ENCODE measurements around the gene KCNAB1. TPM values are rescaled to one million over a fixed set of nuclear protein-coding genes. Genes with fewer than 3 reads are reported as not detected.
"Not testable (repeated sequence)": the region's sequence is repeated elsewhere in the genome, so short reads cannot be mapped to it uniquely, and the experiment has no call there.

Gene KCNAB1
- polyA plus RNA-seq, 1 donor (not counting 4 experiments of a cell fraction or from before 2014, with no cell fraction given) = 0.03 TPM

- Histone ChIP-seq H3K9me3 (ENCODE audit: control insufficient read depth, low read depth, low read length) (no peaks in the 10 kb centered on the region), H3K4me3 (ENCODE audit: control insufficient read depth in 2 of 3, extremely low read depth in 1 of 3, insufficient read depth in 2 of 3, low read depth in 1 of 3, low read length in 3 of 3) (no peak overlapping the region), H3K79me2 (ENCODE audit: control insufficient read depth, insufficient read depth, low read length) (no peaks in the 10 kb centered on the region), H3K4me2 (ENCODE audit: control insufficient read depth, extremely low read depth, insufficient read depth, low read depth, low read length) (no peak overlapping the region), H3K9ac (ENCODE audit: control insufficient read depth, extremely low read depth, insufficient read depth, low read length) (no peak overlapping the region), H4K20me1 (ENCODE audit: control insufficient read depth, extremely low read depth, insufficient read depth, low read length) (no peaks in the 10 kb centered on the region), H3K36me3 (ENCODE audit: control insufficient read depth in 2 of 2, extremely low read depth in 1 of 2, insufficient read depth in 2 of 2, low read length in 2 of 2) (no peaks in the 10 kb centered on the region), H3K27ac (ENCODE audit: control insufficient read depth, insufficient read depth, low read length) (no peak overlapping the region), H3K9me1 (ENCODE audit: control insufficient read depth, extremely low read depth, insufficient read depth, low read length) (no peaks in the 10 kb centered on the region), H3K27me3 (ENCODE audit: control insufficient read depth, extremely low read depth, insufficient read depth, low read length) (no peaks in the 10 kb centered on the region), H3K4me1 (ENCODE audit: control insufficient read depth, extremely low read depth, insufficient read depth, low read length) (peaks cover 4% of the 10 kb centered on the region), H2AFZ (ENCODE audit: control insufficient read depth, low read length) (no peak overlapping the region)
- dilution Hi-C loops (cut with MboI; ENCODE audit: extremely low pct_ligation_motif_present, low sequenced_read_pairs) = no loop called here
- FAIRE-seq = no peak
- no peak for DNase-seq (ENCODE audit: low read depth, low spot score)
- TF ChIP-seq CTCF (optimal IDR thresholded peaks at IDR 0.05 in 1 of 3, IDR thresholded peaks at IDR 0.05 in 1 of 3, conservative IDR thresholded peaks at IDR 0.05 in 1 of 3; ENCODE audit: extremely low read depth in 1 of 3, insufficient read depth in 2 of 3, low read length in 3 of 3) (no peak), EZH2 (IDR thresholded peaks at IDR 0.05; ENCODE audit: low read length) (no peak)
These were observed 69.5 kb downstream of the KCNAB1 start for GRCh38 chr3:156189927-156190326.

GRCh38 chr3:156194945-156195344, 74.6 kb downstream of the KCNAB1 start:
- H3K36me3 ChIP-seq (ENCODE audit: control insufficient read depth in 2 of 2, extremely low read depth in 1 of 2, insufficient read depth in 2 of 2, low read length in 2 of 2); H3K9me1 ChIP-seq (ENCODE audit: control insufficient read depth, extremely low read depth, insufficient read depth, low read length); FAIRE-seq; H3K4me1 ChIP-seq (ENCODE audit: control insufficient read depth, extremely low read depth, insufficient read depth, low read length); H2AFZ ChIP-seq (ENCODE audit: control insufficient read depth, low read length); H4K20me1 ChIP-seq (ENCODE audit: control insufficient read depth, extremely low read depth, insufficient read depth, low read length); H3K9me3 ChIP-seq (ENCODE audit: control insufficient read depth, low read depth, low read length); H3K9ac ChIP-seq (ENCODE audit: control insufficient read depth, extremely low read depth, insufficient read depth, low read length); H3K4me2 ChIP-seq (ENCODE audit: control insufficient read depth, extremely low read depth, insufficient read depth, low read depth, low read length); H3K27ac ChIP-seq (ENCODE audit: control insufficient read depth, insufficient read depth, low read length); H3K4me3 ChIP-seq (ENCODE audit: control insufficient read depth in 2 of 3, extremely low read depth in 1 of 3, insufficient read depth in 2 of 3, low read depth in 1 of 3, low read length in 3 of 3); dilution Hi-C loops (cut with MboI; ENCODE audit: extremely low pct_ligation_motif_present, low sequenced_read_pairs); H3K27me3 ChIP-seq (ENCODE audit: control insufficient read depth, extremely low read depth, insufficient read depth, low read length); DNase-seq (ENCODE audit: low read depth, low spot score); H3K79me2 ChIP-seq (ENCODE audit: control insufficient read depth, insufficient read depth, low read length): not testable (repeated sequence)

- dilution Hi-C loops (cut with MboI; ENCODE audit: extremely low pct_ligation_motif_present, low sequenced_read_pairs); H3K79me2 ChIP-seq (ENCODE audit: control insufficient read depth, insufficient read depth, low read length); H3K4me3 ChIP-seq (ENCODE audit: control insufficient read depth in 2 of 3, extremely low read depth in 1 of 3, insufficient read depth in 2 of 3, low read depth in 1 of 3, low read length in 3 of 3); H3K4me1 ChIP-seq (ENCODE audit: control insufficient read depth, extremely low read depth, insufficient read depth, low read length); H3K9ac ChIP-seq (ENCODE audit: control insufficient read depth, extremely low read depth, insufficient read depth, low read length); H2AFZ ChIP-seq (ENCODE audit: control insufficient read depth, low read length); H3K4me2 ChIP-seq (ENCODE audit: control insufficient read depth, extremely low read depth, insufficient read depth, low read depth, low read length); H3K27ac ChIP-seq (ENCODE audit: control insufficient read depth, insufficient read depth, low read length); H3K36me3 ChIP-seq (ENCODE audit: control insufficient read depth in 2 of 2, extremely low read depth in 1 of 2, insufficient read depth in 2 of 2, low read length in 2 of 2); H3K9me3 ChIP-seq (ENCODE audit: control insufficient read depth, low read depth, low read length); H3K9me1 ChIP-seq (ENCODE audit: control insufficient read depth, extremely low read depth, insufficient read depth, low read length); H4K20me1 ChIP-seq (ENCODE audit: control insufficient read depth, extremely low read depth, insufficient read depth, low read length); DNase-seq (ENCODE audit: low read depth, low spot score); H3K27me3 ChIP-seq (ENCODE audit: control insufficient read depth, extremely low read depth, insufficient read depth, low read length); FAIRE-seq: not testable (repeated sequence)
These were observed 76.8 kb downstream of the KCNAB1 start for GRCh38 chr3:156197152-156197551.

Measured in keratinocyte (primary cell).